OCI-LY7 (cell line): ENCODE data around the gene HSP90AB1.

Experiments
- CTCF ChIP-seq: fragments of 200-600 bp; sonication (generic); conservative IDR thresholded peaks from 2 replicates; pipeline ENCODE4 v1.5.1; 2014; ENCODE audit warnings: mild to moderate bottlenecking, antibody characterized with exemption, low read length, moderate library complexity, mixed read lengths
- EZH2phosphoT487 ChIP-seq: fragments of 200-600 bp; sonication (generic); IDR thresholded peaks from 2 replicates; pipeline ENCODE4 v1.6.1; 2018; ENCODE audit warnings: low read depth, borderline replicate concordance, mild to moderate bottlenecking, mixed run types, antibody characterized with exemption, low read length, moderate library complexity, mixed read lengths

GRCh38 chr6:44198684-44199083 lies 48.2 kb upstream of the HSP90AB1 start:
- TF ChIP-seq EZH2phosphoT487 (no peak), CTCF (no peak)
